Ishikawa (cell line): ENCODE measurements around the gene OSR1.

Source experiments
- CREB1 ChIP-seq: IDR thresholded peaks from 2 replicates; pipeline ENCODE4 v1.6.1; 2012; ENCODE audit warnings: low read depth
- EP300 ChIP-seq: IDR thresholded peaks from 2 replicates; pipeline ENCODE4 v1.6.1; 2012; ENCODE audit warnings: borderline replicate concordance
- FOXM1 ChIP-seq: IDR thresholded peaks from 2 replicates; pipeline ENCODE4 v1.6.1; 2012; ENCODE audit warnings: low read depth, borderline replicate concordance
- MAX ChIP-seq: IDR thresholded peaks from 2 replicates; pipeline ENCODE4 v1.6.1; 2012
- NFIC ChIP-seq: IDR thresholded peaks from 2 replicates; pipeline ENCODE4 v1.6.1; 2012
- RAD21 ChIP-seq: IDR thresholded peaks from 2 replicates; pipeline ENCODE4 v1.6.1; 2012; ENCODE audit warnings: low read depth
- REST ChIP-seq: IDR thresholded peaks from 2 replicates; pipeline ENCODE4 v1.6.1; 2012; ENCODE audit warnings: low read depth, mild to moderate bottlenecking
- TAF1 ChIP-seq: IDR thresholded peaks from 2 replicates; pipeline ENCODE4 v1.6.1; 2012; ENCODE audit warnings: low read depth, mild to moderate bottlenecking
- TCF12 ChIP-seq: IDR thresholded peaks from 2 replicates; pipeline ENCODE4 v1.6.1; 2012; ENCODE audit warnings: low read depth
- TEAD4 ChIP-seq: IDR thresholded peaks from 2 replicates; pipeline ENCODE4 v1.6.1; 2012
- USF1 ChIP-seq: IDR thresholded peaks from 2 replicates; pipeline ENCODE4 v1.6.1; 2012
- YY1 ChIP-seq: IDR thresholded peaks from 2 replicates; pipeline ENCODE4 v1.6.1; 2012; ENCODE audit warnings: low read depth

- no peak for TF ChIP-seq YY1
- TF ChIP-seq USF1: no peak
- no peak for TF ChIP-seq CREB1
- TF ChIP-seq NFIC: no peak
- no peak for TF ChIP-seq TAF1
- no peak for TF ChIP-seq RAD21
- no peak for TF ChIP-seq EP300
- no peak for TF ChIP-seq TCF12
- no peak for TF ChIP-seq MAX
- no peak for TF ChIP-seq FOXM1
- TF ChIP-seq TEAD4: no peak
- no peak for TF ChIP-seq REST
Measured at GRCh38 chr2:19346983-19347618, 11.3 kb downstream of the OSR1 start.
